MG63 (cell line): Measurements from ENCODE around the gene WDR33. TPM values are rescaled to one million over a fixed set of nuclear protein-coding genes. Genes with fewer than 3 reads are reported as not detected.
A peak's percentile ranks its signal among the peaks of the same experiment; 100 is the strongest.
"Not testable (repeated sequence)": the region's sequence is repeated elsewhere in the genome, so short reads cannot be mapped to it uniquely, and the experiment has no call there.

ENCODE experiments used
- DNase-seq: peaks from one replicate; pipeline ENCODE4 v3.0.0-alpha.2; 2020
- H3K27me3 ChIP-seq: fragments of 250-450 bp; sonication (Bioruptor Pico); 2 replicates; pipeline ENCODE4 v1.5.1; 2020; ENCODE audit warnings: mild to moderate bottlenecking, moderate library complexity
- H3K36me3 ChIP-seq: fragments of 250-450 bp; sonication (Bioruptor Pico); 2 replicates; pipeline ENCODE4 v1.5.1; 2020; ENCODE audit warnings: mild to moderate bottlenecking, moderate library complexity
- H3K4me3 ChIP-seq: fragments of 250-450 bp; sonication (Bioruptor Pico); 2 replicates; pipeline ENCODE4 v1.5.1; 2020; ENCODE audit warnings: mild to moderate bottlenecking, moderate library complexity
- H3K9me3 ChIP-seq: fragments of 250-450 bp; sonication (Bioruptor Pico); 2 replicates; pipeline ENCODE4 v1.5.1; 2020; ENCODE audit warnings: mild to moderate bottlenecking, moderate library complexity
- total RNA-seq: library from RNA; depleted of rRNA; stranded (reverse); fragments of >200 nt; shearing (Covaris generic); gene quantifications from 2 replicates; pipeline ENCODE4 v1.2.3, GENCODE V29; 2014; ENCODE audit warnings: low replicate concordance; rRNA removed

WDR33 gene
- total RNA-seq = 21.9 and 40.5 TPM in 2 replicates

- H3K27me3 ChIP-seq = no peaks in the 10 kb centered on the region
- peak within 1 kb of the TSS; percentile 95 for H3K4me3 ChIP-seq
- H3K36me3 ChIP-seq = peaks cover 10% of the 10 kb centered on the region
- peak; percentile 91 for DNase-seq
- no peaks in the 10 kb centered on the region for H3K9me3 ChIP-seq
Observed at GRCh38 chr2:127810619-127811396, at the start of gene WDR33. Gene WDR33 (minus strand): TSS chr2:127811171. CDS start chr2:127770981, 40,190 bp downstream.

- H3K9me3 ChIP-seq = no peaks in the 10 kb centered on the region
- peaks cover 26% of the 10 kb centered on the region for H3K36me3 ChIP-seq
- no peak overlapping the region for H3K4me3 ChIP-seq
- H3K27me3 ChIP-seq = no peaks in the 10 kb centered on the region
- DNase-seq = no peak
Observed at GRCh38 chr2:127860130-127860529, 49.2 kb upstream of the WDR33 start.

GRCh38 chr2:127859712-127860085, 48.7 kb upstream of the WDR33 start:
- Histone ChIP-seq H3K27me3 (no peaks in the 10 kb centered on the region), H3K36me3 (peaks cover 22% of the 10 kb centered on the region), H3K4me3 (no peak overlapping the region), H3K9me3 (no peaks in the 10 kb centered on the region)
- no peak for DNase-seq

- peak overlapping the region; percentile 96 for H3K4me3 ChIP-seq
- H3K36me3 ChIP-seq = peaks cover 21% of the 10 kb centered on the region
- H3K27me3 ChIP-seq = no peaks in the 10 kb centered on the region
- peak; percentile 7 for DNase-seq
- H3K9me3 ChIP-seq = no peaks in the 10 kb centered on the region
Observed at GRCh38 chr2:127857265-127857808, 46.4 kb upstream of the WDR33 start.

GRCh38 chr2:127853671-127854070, 42.7 kb upstream of the WDR33 start:
- DNase-seq = no peak
- H3K36me3 ChIP-seq = peaks cover 51% of the 10 kb centered on the region
- no peaks in the 10 kb centered on the region for H3K9me3 ChIP-seq
- H3K4me3 ChIP-seq = no peak overlapping the region
- H3K27me3 ChIP-seq = no peaks in the 10 kb centered on the region

- Histone ChIP-seq H3K36me3 (peaks cover 60% of the 10 kb centered on the region), H3K4me3 (no peak overlapping the region), H3K27me3 (no peaks in the 10 kb centered on the region), H3K9me3 (no peaks in the 10 kb centered on the region)
- DNase-seq = no peak
Observed at GRCh38 chr2:127852388-127852787, 41.4 kb upstream of the WDR33 start.

GRCh38 chr2:127847931-127848330, 37.0 kb upstream of the WDR33 start:
- no peak for DNase-seq
- no peaks in the 10 kb centered on the region for H3K9me3 ChIP-seq
- H3K27me3 ChIP-seq = no peaks in the 10 kb centered on the region
- no peak overlapping the region for H3K4me3 ChIP-seq
- H3K36me3 ChIP-seq = peaks cover 66% of the 10 kb centered on the region

GRCh38 chr2:127844973-127845372, 34.0 kb upstream of the WDR33 start:
- Histone ChIP-seq H3K27me3 (no peaks in the 10 kb centered on the region), H3K9me3 (no peaks in the 10 kb centered on the region), H3K36me3 (peaks cover 43% of the 10 kb centered on the region), H3K4me3 (no peak overlapping the region)
- DNase-seq = no peak

- peaks cover 30% of the 10 kb centered on the region for H3K36me3 ChIP-seq
- no peaks in the 10 kb centered on the region for H3K27me3 ChIP-seq
- DNase-seq = no peak
- no peaks in the 10 kb centered on the region for H3K9me3 ChIP-seq
- H3K4me3 ChIP-seq = no peak overlapping the region
Observed at GRCh38 chr2:127843677-127844076, 32.7 kb upstream of the WDR33 start.

- DNase-seq = no peak
- Histone ChIP-seq H3K4me3 (no peak overlapping the region), H3K36me3 (peaks cover 14% of the 10 kb centered on the region), H3K27me3 (no peaks in the 10 kb centered on the region), H3K9me3 (no peaks in the 10 kb centered on the region)
Observed at GRCh38 chr2:127841466-127842178, 30.7 kb upstream of the WDR33 start.

- Histone ChIP-seq H3K36me3 (peaks cover 6% of the 10 kb centered on the region), H3K27me3 (no peaks in the 10 kb centered on the region), H3K9me3 (no peaks in the 10 kb centered on the region), H3K4me3 (no peak overlapping the region)
- DNase-seq = no peak
Observed at GRCh38 chr2:127840893-127841292, 29.9 kb upstream of the WDR33 start.

- DNase-seq = no peak
- Histone ChIP-seq H3K36me3 (no peaks in the 10 kb centered on the region), H3K9me3 (no peaks in the 10 kb centered on the region), H3K4me3 (no peak overlapping the region), H3K27me3 (no peaks in the 10 kb centered on the region)
Observed at GRCh38 chr2:127834951-127835350, 24.0 kb upstream of the WDR33 start.

- Histone ChIP-seq H3K9me3 (no peaks in the 10 kb centered on the region), H3K4me3 (no peak overlapping the region), H3K27me3 (no peaks in the 10 kb centered on the region), H3K36me3 (no peaks in the 10 kb centered on the region)
- DNase-seq = no peak
Observed at GRCh38 chr2:127829845-127830246, 18.9 kb upstream of the WDR33 start.

GRCh38 chr2:127826708-127827107, 15.7 kb upstream of the WDR33 start:
- H3K9me3 ChIP-seq, H3K4me3 ChIP-seq, H3K27me3 ChIP-seq, H3K36me3 ChIP-seq, DNase-seq: not testable (repeated sequence)

- no peak for DNase-seq
Observed at GRCh38 chr2:127826047-127826446, 15.1 kb upstream of the WDR33 start.

GRCh38 chr2:127820080-127820668, 9.2 kb upstream of the WDR33 start:
- DNase-seq = no peak
- no peak overlapping the region for H3K4me3 ChIP-seq

More at GRCh38 chr2:127826047-127826446, 15.1 kb upstream of the WDR33 start:
- H3K27me3 ChIP-seq = no peaks in the 10 kb centered on the region
- H3K9me3 ChIP-seq = peaks cover under 1% of the 10 kb centered on the region; the same call in 1 of the 2 replicates
- no peak overlapping the region for H3K4me3 ChIP-seq
- no peaks in the 10 kb centered on the region for H3K36me3 ChIP-seq

More at GRCh38 chr2:127820080-127820668, 9.2 kb upstream of the WDR33 start:
- Histone ChIP-seq H3K36me3 (no peaks in the 10 kb centered on the region), H3K9me3 (peaks cover 17% of the 10 kb centered on the region), H3K27me3 (peaks cover 3% of the 10 kb centered on the region; the same call in 1 of the 2 replicates)
